ENCODE measurements around the gene ZNF337.

- no peak for TF ChIP-seq CTCF (IDR thresholded peaks at IDR 0.05)
- no peak for TF ChIP-seq POLR2A (IDR thresholded peaks at IDR 0.05)
- TF ChIP-seq EP300 (IDR thresholded peaks at IDR 0.05): no peak
These were observed 23.9 kb downstream of the ZNF337 start for GRCh38 chr20:25672659-25673235.

Data from tibial nerve (tissue), 4 donors.